ENCODE results near the gene EHBP1.

The EHBP1 gene

DNA sequence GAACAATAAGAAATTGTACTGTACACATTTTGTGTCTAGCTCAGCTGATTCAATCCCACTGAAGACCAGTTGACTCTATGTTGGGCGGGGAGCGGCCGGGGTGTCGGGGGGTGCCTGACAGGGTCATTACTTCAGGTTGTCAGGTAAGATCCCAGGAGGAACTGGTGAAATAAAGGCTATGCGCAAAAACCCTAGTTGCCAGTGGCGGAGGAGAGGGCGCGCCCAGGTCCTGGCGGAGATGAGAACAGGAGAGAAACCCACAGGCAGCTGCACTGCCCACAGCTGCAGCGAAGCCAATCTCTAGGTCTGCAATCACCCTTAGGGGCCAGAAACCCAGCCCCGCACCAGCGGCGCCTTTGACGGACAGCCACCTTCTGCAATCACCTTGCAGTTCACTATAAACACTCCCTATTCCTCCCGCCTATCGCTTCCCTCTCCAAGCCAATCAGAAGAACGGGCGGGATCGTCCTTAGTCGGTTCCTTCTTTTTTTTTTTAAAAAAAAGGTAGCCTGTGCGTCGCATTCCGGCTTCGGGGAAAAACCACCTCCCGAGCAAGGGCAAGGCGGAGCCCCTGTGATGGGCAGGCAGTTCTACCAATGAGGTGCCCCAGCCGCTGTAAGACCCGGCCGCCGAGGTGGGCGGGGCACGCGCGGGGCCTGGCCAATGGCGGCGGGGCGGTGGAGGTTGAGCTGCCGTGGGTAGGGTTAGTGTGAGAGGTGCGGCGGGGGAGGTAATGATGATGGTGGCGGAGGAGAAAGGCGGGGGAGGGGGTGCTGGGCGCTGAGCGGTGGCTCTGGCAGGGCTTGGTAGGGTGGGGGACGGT lies at the start of gene EHBP1:
EHBP1 (plus strand) TSS at position 707 of the 823 bp plus-strand sequence. CDS start 1,479 bp downstream, outside the sequence.
- Mint-ChIP-seq H3K36me3 (peaks cover 8% of the 10 kb centered on the region), H3K27ac (peak within 1 kb of the TSS; percentile 91), H3K9me3 (no peaks in the 10 kb centered on the region), H3K4me3 (peak within 1 kb of the TSS; percentile 89), H3K4me1 (peaks cover 32% of the 10 kb centered on the region)
- peak; percentile 96 for ATAC-seq
- DNase-seq (ENCODE audit: low spot score in 2 of 2) = peak; percentile 99 to 100

DNA sequence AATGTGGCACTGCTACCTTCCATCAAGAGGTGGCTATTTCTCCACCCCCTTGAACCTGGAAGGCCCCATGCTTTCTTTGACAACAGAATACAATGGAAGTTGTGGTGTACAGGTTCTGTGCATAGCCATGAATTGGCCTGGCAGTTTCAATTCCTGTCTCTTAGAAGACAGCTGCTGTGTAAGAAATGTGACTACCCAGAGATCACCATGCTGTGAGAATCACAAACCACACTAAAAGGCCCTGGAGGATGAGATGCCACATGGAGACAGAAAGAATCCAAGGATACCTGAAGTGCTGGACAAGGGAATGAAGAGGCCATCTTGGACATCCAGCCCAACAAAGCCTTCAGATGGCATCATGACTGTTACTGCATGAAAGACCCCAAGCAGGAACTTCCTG lies 47.7 kb upstream of the EHBP1 start:
- DNase-seq (ENCODE audit: low spot score in 2 of 2) (no peak), ATAC-seq (no peak)
- H3K36me3 Mint-ChIP-seq = no peaks in the 10 kb centered on the region
- H3K4me3 Mint-ChIP-seq = no peak overlapping the region
- H3K27ac Mint-ChIP-seq = peak overlapping the region; percentile 21
- peaks cover 13% of the 10 kb centered on the region for H3K4me1 Mint-ChIP-seq
- H3K9me3 Mint-ChIP-seq = no peaks in the 10 kb centered on the region

DNA sequence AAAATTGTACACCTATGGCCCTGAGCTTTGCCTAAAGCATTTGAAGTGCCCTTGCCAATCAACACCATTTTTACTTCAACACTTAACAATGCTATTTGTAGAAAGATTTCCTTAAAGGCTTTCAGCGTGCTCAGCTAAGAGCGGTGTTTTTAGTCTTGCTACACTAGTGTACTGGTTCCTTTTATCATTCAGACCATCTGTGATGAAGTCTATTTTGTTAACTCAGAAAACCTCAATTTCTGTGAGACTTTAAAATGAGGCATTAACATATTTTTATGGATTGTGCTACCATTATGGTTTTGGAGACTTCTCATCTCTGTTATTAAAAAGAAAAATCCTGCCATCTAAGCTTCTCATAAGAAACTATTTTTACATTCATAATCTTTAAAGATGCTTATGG lies 46.6 kb upstream of the EHBP1 start:
- DNase-seq (ENCODE audit: low spot score in 2 of 2) = no peak
- no peak overlapping the region for H3K27ac Mint-ChIP-seq
- peaks cover 13% of the 10 kb centered on the region for H3K4me1 Mint-ChIP-seq
- H3K4me3 Mint-ChIP-seq = no peak overlapping the region
- H3K9me3 Mint-ChIP-seq = no peaks in the 10 kb centered on the region
- ATAC-seq = no peak
- H3K36me3 Mint-ChIP-seq = no peaks in the 10 kb centered on the region

DNA sequence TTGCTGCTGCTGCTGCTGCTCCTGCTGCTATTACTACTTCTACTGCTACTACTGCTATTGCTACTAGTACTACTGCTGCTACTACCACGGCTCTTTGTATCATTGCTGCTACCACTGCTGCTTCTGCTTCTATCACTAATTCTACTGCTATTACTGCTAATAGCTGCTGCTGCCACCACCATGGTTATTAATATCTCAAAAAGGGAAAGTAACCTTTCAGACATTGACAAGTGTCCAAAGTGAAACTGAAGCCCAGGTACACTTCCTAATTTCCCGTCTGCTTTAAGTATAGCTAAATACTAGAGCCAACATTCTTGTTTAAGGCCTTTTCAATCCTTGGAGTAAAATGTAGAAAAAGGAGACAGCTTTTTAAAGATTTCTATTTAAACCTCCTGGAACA lies 45.4 kb upstream of the EHBP1 start:
- no peak overlapping the region for H3K27ac Mint-ChIP-seq
- ATAC-seq = no peak

DNA sequence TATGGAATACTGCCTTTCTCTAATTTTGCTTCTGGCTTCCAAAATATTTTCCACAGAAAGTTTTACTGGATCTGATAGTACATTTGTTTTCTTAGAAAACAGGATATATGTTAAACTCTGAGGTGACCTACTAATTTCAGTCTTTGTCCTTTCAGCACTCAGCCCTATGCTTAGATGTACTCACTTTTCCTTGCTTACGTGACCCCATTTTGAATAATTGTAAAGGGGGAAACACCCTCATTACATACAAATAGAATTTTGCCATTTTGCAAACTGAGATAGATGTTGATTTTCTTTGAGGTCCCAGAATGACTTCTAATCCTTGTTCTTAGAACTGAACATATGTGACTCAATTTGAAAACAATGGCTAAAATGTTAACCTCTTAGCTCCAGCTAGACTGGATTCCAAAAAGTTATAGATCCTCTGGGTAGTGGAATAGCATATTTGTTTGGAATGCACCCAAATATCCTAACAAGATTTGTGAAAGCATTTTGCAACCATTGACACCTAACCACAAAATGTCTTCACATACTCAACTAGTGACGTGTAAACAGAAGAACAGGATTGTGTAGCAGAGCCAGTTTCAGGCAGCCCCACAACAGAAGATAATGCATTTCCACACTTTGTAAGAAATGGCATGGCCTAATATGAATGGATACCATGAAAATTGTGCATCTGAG lies 44.8 kb upstream of the EHBP1 start:
- no peak for DNase-seq (ENCODE audit: low spot score in 2 of 2)
- Mint-ChIP-seq H3K4me1 (peaks cover 17% of the 10 kb centered on the region), H3K4me3 (no peak overlapping the region)

More for the DNA sequence above, 45.4 kb upstream of the EHBP1 start:
- no peak overlapping the region for H3K4me3 Mint-ChIP-seq
- peaks cover 4% of the 10 kb centered on the region for H3K36me3 Mint-ChIP-seq
- no peak for DNase-seq (ENCODE audit: low spot score in 2 of 2)
- no peaks in the 10 kb centered on the region for H3K9me3 Mint-ChIP-seq
- H3K4me1 Mint-ChIP-seq = peaks cover 17% of the 10 kb centered on the region

DNA sequence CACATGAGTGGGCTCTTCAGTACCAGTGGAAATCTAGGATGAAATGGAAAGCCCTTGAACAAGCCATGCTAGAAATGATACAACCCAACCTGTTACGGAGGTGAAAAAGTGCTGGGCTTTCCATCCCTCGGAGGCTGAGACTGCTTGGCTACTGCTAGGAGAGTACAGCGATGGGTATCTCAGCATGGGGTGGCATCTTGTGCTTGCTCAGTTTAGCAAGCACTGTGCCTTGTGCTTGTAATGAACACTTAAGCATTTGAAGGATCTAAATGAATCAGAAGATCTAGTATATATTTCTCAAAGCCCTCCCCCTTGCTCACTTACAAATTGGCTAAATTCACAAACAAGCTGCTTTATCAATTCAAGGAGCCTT lies 44.3 kb upstream of the EHBP1 start:
- no peak overlapping the region for H3K27ac Mint-ChIP-seq

More for the DNA sequence above, 44.8 kb upstream of the EHBP1 start:
- H3K9me3 Mint-ChIP-seq = no peaks in the 10 kb centered on the region
- peak; percentile 87 for ATAC-seq
- no peak overlapping the region for H3K27ac Mint-ChIP-seq
- H3K36me3 Mint-ChIP-seq = peaks cover 5% of the 10 kb centered on the region

DNA sequence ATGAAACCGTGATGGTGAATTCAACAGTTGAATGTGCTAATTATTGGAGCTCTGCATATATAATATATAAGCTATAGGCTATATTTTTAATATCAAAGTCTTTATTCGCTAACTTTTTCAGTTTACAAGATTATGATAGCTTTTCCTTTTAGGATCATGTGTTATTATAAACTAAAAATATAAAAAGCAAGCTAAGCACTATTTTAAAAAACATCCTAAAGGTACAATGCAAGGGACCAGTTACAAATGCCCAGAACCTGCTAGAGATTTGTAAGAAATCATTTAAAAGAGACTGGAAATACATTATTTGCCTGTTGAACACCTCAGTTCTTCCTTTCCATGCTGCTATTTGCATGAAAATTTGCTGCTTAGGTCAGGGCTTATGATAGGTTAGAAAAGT lies 43.4 kb upstream of the EHBP1 start:
- no peak for ATAC-seq
- peaks cover 17% of the 10 kb centered on the region for H3K4me1 Mint-ChIP-seq
- no peak overlapping the region for H3K4me3 Mint-ChIP-seq
- H3K9me3 Mint-ChIP-seq = no peaks in the 10 kb centered on the region
- H3K36me3 Mint-ChIP-seq = peaks cover 5% of the 10 kb centered on the region
- no peak overlapping the region for H3K27ac Mint-ChIP-seq
- DNase-seq (ENCODE audit: low spot score in 2 of 2) = no peak

More for the DNA sequence above, 44.3 kb upstream of the EHBP1 start:
- H3K4me3 Mint-ChIP-seq = no peak overlapping the region
- DNase-seq (ENCODE audit: low spot score in 2 of 2) (no peak), ATAC-seq (peak; percentile 36)
- H3K36me3 Mint-ChIP-seq = peaks cover 5% of the 10 kb centered on the region
- peaks cover 17% of the 10 kb centered on the region for H3K4me1 Mint-ChIP-seq
- no peaks in the 10 kb centered on the region for H3K9me3 Mint-ChIP-seq

DNA sequence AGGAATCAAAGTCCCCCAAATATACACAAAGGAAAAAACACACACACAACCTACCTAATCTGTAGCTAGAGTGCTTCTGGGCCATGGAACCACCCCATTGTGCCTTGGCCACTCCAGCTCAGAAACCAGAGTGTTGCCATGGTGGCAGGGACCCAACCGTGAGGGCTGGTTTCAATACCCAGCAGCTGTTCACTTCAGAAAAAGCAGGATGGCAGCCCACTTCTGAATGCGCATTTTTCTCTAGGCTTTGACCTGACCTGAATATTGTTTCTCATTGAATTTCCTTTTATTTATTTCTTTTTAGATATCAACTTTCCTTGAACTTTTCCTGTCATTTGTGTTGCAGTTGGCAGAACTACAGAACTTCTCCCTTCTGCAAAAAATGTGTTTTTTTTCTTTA lies 43.0 kb upstream of the EHBP1 start:
- Mint-ChIP-seq H3K4me3 (no peak overlapping the region), H3K4me1 (peaks cover 17% of the 10 kb centered on the region), H3K9me3 (no peaks in the 10 kb centered on the region), H3K27ac (no peak overlapping the region), H3K36me3 (peaks cover 5% of the 10 kb centered on the region)
- DNase-seq (ENCODE audit: low spot score in 2 of 2) = no peak
- no peak for ATAC-seq

DNA sequence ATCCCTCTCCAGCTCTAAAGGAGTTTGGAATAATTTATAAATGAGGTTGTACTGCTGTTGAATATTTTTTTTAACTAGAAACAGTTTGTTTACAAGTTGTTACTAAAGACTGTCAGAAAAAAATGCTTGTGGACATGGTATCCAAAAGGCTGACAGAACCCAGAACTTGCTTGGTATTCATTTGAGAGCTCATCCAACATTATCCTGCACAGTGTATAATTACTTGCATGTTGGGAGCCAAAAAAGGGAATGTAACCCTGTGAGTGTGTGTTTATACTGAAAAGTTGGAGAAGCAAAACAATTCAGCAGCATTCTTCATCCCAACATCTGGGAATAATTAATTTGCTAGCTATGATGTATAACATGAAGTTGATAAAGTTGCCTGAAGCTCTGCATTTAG lies 42.1 kb upstream of the EHBP1 start:
- Mint-ChIP-seq H3K36me3 (peaks cover 5% of the 10 kb centered on the region), H3K4me3 (no peak overlapping the region), H3K4me1 (peaks cover 17% of the 10 kb centered on the region), H3K27ac (no peak overlapping the region), H3K9me3 (no peaks in the 10 kb centered on the region)
- DNase-seq (ENCODE audit: low spot score in 2 of 2) (no peak), ATAC-seq (no peak)

DNA sequence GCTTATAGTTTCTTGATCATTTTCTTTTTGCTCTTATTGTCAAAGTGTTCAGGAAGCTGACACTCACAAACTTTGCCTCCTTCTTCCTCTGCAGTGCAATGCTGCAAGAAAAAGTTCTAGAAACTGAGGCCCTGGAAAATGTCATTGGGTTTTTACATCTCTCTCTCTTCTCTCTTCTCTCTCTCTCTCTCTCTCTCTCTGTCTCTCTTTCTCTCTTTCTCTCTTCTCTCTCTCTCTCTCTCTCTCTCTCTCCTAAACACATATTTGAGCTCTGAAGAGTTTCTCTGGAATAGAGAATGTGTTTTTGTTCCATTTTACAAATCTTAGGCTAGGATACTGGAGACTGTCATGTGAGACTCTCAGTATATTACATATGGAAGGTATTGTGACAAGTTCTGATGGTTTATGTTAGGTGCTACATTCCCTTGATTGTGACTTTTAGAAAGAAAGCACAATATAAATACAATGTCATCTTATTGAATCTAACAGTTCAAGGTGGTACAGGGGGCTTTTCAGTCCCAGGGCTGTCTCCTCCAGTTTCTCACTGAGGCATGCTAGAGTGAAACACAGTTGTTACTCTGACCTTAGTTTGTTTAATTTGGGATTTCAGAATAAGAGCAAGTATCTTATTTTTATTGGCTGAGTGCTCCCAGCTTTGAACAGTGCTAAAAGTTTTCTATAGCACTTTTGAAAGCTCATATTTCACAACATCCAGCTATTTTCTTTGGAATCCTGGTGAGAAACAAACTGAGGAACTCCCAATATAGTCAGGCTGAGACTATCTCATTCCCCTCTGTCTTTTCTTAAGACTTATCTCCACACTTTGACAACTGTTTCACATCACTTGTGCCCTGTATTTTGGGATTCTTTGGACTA lies 41.4 kb upstream of the EHBP1 start:
- H3K4me1 Mint-ChIP-seq = peaks cover 17% of the 10 kb centered on the region
- ATAC-seq (no peak), DNase-seq (ENCODE audit: low spot score in 2 of 2) (no peak)
- H3K4me3 Mint-ChIP-seq = no peak overlapping the region
- H3K36me3 Mint-ChIP-seq = peaks cover 5% of the 10 kb centered on the region
- no peaks in the 10 kb centered on the region for H3K9me3 Mint-ChIP-seq
- H3K27ac Mint-ChIP-seq = no peak overlapping the region

DNA sequence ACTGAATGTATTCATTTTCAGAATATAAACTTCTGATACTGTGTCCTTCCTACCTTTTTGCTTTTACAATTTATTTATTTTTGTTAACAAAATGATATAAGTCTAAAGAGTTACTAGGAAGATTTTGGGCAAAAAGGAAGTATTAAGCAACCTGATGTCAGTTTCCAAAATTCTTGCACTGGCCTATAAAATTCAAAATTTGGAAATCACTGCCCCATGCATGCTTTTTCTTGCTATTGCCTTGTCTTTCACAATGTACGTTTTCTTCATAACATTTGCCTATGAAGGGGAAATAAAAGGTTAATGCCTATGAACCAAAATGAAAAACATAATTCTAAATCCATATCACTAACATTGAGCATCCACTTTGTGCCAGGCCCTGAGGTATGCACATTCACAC lies 40.1 kb upstream of the EHBP1 start:
- Mint-ChIP-seq H3K27ac (no peak overlapping the region), H3K36me3 (peaks cover 5% of the 10 kb centered on the region), H3K4me1 (peaks cover 11% of the 10 kb centered on the region), H3K9me3 (no peaks in the 10 kb centered on the region), H3K4me3 (no peak overlapping the region)
- no peak for ATAC-seq
- no peak for DNase-seq (ENCODE audit: low spot score in 2 of 2)

DNA sequence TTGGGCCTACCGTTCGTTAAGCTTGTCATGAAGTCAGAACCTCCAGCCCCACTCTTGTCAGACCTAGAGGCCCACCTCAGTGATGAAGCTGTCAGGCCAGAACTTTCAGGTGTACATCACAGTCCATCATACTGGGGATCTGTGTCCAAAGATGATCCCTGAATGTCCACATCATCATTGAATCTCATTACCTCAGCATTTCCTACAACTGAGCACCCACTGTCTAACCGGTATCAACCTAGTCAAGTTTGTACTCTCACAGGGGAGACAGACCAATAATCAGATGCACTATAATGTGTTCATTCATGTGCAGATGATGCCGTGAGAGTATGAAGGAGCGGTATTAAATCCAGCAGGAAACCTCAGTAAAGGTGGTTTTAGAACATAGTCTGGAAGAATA lies 36.3 kb upstream of the EHBP1 start:
- Mint-ChIP-seq H3K4me3 (no peak overlapping the region), H3K9me3 (no peaks in the 10 kb centered on the region), H3K4me1 (peaks cover under 1% of the 10 kb centered on the region), H3K36me3 (peaks cover 5% of the 10 kb centered on the region), H3K27ac (no peak overlapping the region)
- ATAC-seq (no peak), DNase-seq (ENCODE audit: low spot score in 2 of 2) (no peak)

DNA sequence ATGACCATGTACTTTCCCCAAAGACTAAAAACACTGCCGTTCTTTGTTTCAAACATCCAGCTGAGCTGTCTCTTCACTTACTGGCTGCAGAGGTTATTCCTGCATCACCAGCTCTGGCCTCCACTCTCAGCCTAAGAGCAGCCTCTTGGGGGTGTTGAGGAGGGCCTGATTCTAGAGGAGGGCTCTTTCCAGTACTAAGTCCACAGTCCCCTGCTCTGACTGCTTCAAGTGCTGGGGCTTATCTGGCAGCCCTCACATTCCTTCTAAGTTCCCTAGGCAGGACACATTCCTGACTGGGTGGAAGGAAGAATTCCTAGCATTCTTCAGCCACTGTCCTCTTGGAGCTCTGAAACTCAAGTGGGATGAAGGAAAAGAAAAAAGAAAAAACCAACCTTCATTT lies 32.9 kb upstream of the EHBP1 start:
- no peak for ATAC-seq
- Mint-ChIP-seq H3K9me3 (no peaks in the 10 kb centered on the region), H3K36me3 (no peaks in the 10 kb centered on the region), H3K4me3 (no peak overlapping the region), H3K27ac (no peak overlapping the region), H3K4me1 (no peaks in the 10 kb centered on the region)
- no peak for DNase-seq (ENCODE audit: low spot score in 2 of 2)

DNA sequence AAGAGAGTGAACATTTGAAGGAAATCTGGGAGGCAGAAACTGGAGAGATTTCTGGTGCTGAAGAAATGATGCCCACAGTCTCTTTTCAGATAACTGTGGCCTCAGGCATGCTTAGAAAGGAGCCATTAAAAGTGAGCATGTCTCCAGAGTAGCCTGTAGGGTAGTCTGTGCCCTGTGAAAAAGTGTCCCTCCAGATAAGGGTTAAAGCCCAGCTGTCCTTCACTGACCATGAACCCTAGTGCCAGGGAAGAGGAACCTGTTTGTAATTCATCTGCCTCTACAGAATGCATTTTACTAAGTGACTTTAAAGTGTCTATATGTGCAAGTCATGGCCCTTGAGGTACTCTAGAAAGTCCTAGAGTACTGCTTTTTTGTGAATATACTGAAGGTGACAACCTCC lies 30.5 kb upstream of the EHBP1 start:
- H3K36me3 Mint-ChIP-seq = no peaks in the 10 kb centered on the region
- H3K9me3 Mint-ChIP-seq = no peaks in the 10 kb centered on the region
- no peak for DNase-seq (ENCODE audit: low spot score in 2 of 2)
- ATAC-seq = no peak
- H3K4me3 Mint-ChIP-seq = no peak overlapping the region
- H3K4me1 Mint-ChIP-seq = no peaks in the 10 kb centered on the region
- no peak overlapping the region for H3K27ac Mint-ChIP-seq

DNA sequence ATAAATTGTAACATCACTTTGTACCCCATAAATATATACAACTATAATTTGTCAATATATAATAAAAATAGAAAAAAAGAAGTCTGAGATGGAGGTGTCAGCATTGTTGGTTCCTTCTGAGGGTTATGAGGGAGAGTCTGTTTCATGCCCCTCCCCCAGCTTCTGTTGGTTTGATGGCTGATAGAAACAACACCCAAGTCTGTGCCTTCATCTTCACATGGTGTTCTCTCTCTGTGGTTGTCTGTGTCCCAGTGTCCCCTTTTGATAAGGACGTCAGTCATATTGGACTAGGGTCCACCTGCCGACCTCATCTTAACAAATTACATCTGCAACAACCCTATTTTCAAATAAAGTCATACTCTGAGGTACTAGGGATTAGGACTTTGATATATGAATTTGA lies 20.3 kb upstream of the EHBP1 start:
- no peak for ATAC-seq
- DNase-seq (ENCODE audit: low spot score in 2 of 2) = no peak
- no peaks in the 10 kb centered on the region for H3K36me3 Mint-ChIP-seq
- no peak overlapping the region for H3K27ac Mint-ChIP-seq
- H3K4me1 Mint-ChIP-seq = no peaks in the 10 kb centered on the region
- H3K9me3 Mint-ChIP-seq = no peaks in the 10 kb centered on the region
- no peak overlapping the region for H3K4me3 Mint-ChIP-seq

Data from stimulated activated effector memory CD8-positive, alpha-beta T cell treated with anti-CD3 and anti-CD28 coated beads, Interleukin-12 subunit alpha, Interleukin-12 subunit beta, amount 100 ng/mL, for 72 hours (primary cell).